Stimulated activated naive CD8-positive, alpha-beta T cell treated with anti-CD3 and anti-CD28 coated beads, Interleukin-15, amount 100 ng/mL, for 72 hours (primary cell): ENCODE measurements around the gene KRIT1.

ENCODE experiments used
- ATAC-seq: fragments of 150-1000 bp; cut with Tn5 transposase; 2 replicates; pipeline ENCODE4 v1.10.0; 2021; ENCODE audit warnings: mild to moderate bottlenecking, moderate library complexity
- DNase-seq, 2 donors: peaks; one replicate each; pipeline ENCODE4 v3.0.0; 2021 to 2022
- H3K27ac Mint-ChIP-seq, 2 donors: one replicate each; pipeline ENCODE4 v1.8.0; 2022; ENCODE audit warnings: mild to moderate bottlenecking in 2 of 2, mixed read lengths in 2 of 2, moderate library complexity in 2 of 2
- H3K27me3 Mint-ChIP-seq: one replicate; pipeline ENCODE4 v1.8.0; 2022; ENCODE audit warnings: mixed read lengths
- H3K4me1 Mint-ChIP-seq: one replicate; pipeline ENCODE4 v1.8.0; 2022; ENCODE audit warnings: mild to moderate bottlenecking, mixed read lengths
- H3K4me3 Mint-ChIP-seq, 2 donors: one replicate each; pipeline ENCODE4 v1.8.0; 2022; ENCODE audit warnings: mild to moderate bottlenecking in 2 of 2, mixed read lengths in 2 of 2, moderate library complexity in 1 of 2
- H3K9me3 Mint-ChIP-seq, 2 donors: one replicate each; pipeline ENCODE4 v1.8.0; 2022; ENCODE audit warnings: mixed read lengths in 2 of 2

KRIT1 gene

DNA sequence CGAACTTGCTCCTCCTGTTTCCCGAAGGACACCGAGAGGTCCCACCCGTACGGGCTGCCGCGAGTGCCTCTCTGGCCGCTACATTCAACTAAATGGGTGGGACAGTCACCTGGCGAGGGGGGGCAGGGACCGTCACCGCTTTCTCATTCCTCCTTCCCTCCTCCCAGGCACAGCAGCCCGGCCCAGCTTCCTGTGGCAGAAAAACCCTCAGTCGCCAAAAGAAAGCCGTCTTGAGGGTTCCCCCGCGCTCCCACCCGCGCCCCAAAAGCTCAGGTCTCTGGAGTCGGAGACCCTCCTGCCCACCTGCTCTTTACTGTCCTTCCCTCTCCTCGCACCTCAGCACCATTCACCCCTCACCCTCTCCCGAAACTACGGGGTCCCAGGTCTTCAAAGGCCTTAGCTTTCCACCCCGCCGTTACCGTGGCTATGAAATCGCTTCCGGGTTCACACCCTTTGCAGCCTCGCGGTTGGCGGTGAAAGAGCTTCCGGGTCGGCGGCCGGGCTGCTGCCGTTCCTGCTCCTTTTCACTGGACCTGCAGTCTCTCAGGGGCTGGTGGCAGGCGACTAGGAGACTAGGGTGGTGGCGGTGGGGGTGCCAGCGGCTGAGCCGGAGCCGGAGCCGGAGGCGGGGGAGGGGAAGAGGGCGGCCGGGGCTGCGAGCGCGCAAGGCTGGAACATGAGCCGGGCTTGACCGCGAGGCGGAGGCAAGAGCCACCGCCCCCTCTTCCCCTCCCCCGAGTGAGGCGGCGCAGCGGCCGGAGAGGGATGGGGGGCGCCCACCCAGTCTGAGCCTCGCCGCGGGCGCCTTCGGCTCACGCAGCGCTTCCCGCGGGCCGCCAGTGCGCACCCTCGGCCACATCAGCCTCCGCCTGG lies at the start of gene KRIT1, which contains the start of gene ANKIB1:
TSS of gene KRIT1 (minus strand) at position 428 of the 873 bp plus-strand sequence. CDS start 3,779 bp downstream, outside the sequence.
TSS of gene ANKIB1 (plus strand) at position 488 of the 873 bp plus-strand sequence. CDS start 49,005 bp downstream, outside the sequence.
- Mint-ChIP-seq H3K27ac (peak within 1 kb of the TSS; percentile 99), H3K27me3 (no peaks in the 10 kb centered on the region), H3K9me3 (no peaks in the 10 kb centered on the region), H3K4me1 (peaks cover 39% of the 10 kb centered on the region), H3K4me3 (peak within 1 kb of the TSS; percentile 91 to 98)
- ATAC-seq (peak; percentile 90), DNase-seq (peak; percentile 82 to 89)

DNA sequence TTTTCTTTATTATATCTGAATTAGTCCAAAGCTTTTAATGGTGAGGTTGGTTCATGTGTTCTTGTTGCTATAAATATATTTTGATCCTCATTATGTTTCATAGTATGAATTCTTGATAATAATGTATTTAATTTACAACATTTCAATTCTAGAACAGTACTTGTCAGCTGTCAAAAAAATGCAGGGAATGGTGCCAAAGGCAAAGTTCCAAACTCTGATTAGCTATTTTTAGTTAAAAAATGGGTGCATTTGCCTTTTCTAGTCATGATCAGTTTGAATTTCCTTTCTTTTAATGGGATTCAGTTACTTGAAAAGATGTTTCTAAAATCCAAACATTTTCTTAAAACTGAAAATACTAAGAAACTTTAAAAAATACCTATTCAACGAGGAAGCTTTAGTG lies 49.7 kb upstream of the KRIT1 start:
- DNase-seq (no peak), ATAC-seq (no peak)
- Mint-ChIP-seq H3K27me3 (no peaks in the 10 kb centered on the region), H3K4me3 (no peak overlapping the region), H3K27ac (no peak overlapping the region), H3K4me1 (peaks cover 16% of the 10 kb centered on the region), H3K9me3 (no peaks in the 10 kb centered on the region)

DNA sequence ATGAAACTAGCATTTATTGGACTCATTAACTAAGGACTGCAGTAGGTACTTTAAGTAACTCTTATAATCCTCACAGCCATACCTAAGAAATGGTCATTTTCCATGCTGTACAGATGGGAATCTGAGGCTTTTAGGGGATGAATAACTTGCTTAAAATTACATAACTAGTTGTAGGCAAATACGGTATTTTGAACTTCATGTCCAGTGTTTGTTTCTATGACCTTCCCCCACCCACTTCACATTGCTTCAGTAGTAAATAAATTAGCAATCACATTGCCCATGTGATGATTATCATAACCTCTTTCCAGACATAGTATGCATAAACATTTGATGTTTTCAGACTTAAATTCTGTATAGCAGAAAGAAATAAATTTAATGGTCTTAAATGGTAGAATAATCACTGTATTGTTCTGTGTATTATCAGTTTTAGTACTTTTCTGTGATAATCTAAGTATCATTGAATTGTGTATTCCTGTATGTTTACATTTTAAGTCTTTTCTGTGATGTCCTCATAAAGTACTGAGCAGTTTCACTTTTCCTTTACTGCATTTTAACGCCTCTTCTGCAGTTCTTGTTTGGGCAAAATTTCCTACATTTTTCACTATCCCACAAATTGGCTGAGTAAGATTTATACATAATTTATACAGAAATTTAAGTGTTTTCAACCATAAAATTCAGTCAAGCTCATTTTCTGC lies 48.3 kb upstream of the KRIT1 start:
- ATAC-seq (no peak), DNase-seq (no peak)
- Mint-ChIP-seq H3K9me3 (no peaks in the 10 kb centered on the region), H3K4me1 (peaks cover 17% of the 10 kb centered on the region), H3K4me3 (no peak overlapping the region), H3K27ac (no peak overlapping the region), H3K27me3 (no peaks in the 10 kb centered on the region)

DNA sequence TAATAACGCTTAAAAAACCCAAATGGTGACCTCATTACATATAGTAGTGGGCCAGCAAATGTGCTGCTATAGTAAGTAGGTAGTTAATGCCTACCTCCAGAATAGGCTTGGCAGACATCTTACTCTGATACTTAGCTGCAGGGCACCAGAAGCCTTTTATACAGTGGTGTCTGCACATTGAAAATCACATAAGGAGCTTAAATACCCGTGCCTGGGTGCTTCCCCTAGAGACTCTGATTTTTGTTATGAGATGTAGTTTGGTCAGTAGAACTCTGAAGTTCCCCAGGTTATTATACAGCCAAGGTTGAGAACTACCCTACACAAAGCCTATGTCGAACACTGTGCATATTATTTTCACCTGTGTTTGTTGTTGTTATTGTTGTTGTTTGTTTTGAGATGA lies 47.3 kb upstream of the KRIT1 start:
- Mint-ChIP-seq H3K27ac (no peak overlapping the region), H3K27me3 (no peaks in the 10 kb centered on the region), H3K9me3 (no peaks in the 10 kb centered on the region), H3K4me1 (peaks cover 17% of the 10 kb centered on the region), H3K4me3 (no peak overlapping the region)
- no peak for DNase-seq
- no peak for ATAC-seq

GRCh38 chr7:92289321-92289720 lies 43.6 kb upstream of the KRIT1 start:
- peaks cover 21% of the 10 kb centered on the region for H3K4me1 Mint-ChIP-seq
- H3K27ac Mint-ChIP-seq = no peak overlapping the region

DNA sequence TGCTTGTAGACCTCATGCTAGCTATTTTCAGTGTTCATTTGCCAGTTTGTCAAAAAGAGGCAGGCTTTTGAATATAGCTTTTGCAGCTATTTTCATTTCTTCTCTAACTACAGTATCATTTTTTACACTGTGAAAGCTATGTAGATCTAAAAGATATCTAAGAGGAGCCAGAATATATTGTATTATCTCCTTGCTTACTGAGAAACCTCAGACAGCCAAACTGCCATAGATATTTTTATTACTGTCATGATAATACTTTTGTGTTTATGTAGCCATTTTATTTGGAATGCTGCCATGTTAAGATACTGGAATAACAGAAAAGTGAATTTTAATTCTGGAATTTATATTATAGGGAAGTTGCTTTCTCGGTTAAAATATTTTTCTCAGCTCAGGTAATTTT lies 37.2 kb upstream of the KRIT1 start:
- H3K9me3 Mint-ChIP-seq = peaks cover 0 to 14% of the 10 kb centered on the region in 2 donors
- peaks cover 4% of the 10 kb centered on the region for H3K4me1 Mint-ChIP-seq

More at GRCh38 chr7:92289321-92289720, 43.6 kb upstream of the KRIT1 start:
- Mint-ChIP-seq H3K27me3 (no peaks in the 10 kb centered on the region), H3K9me3 (no peaks in the 10 kb centered on the region), H3K4me3 (no peak overlapping the region)
- no peak for DNase-seq
- ATAC-seq = no peak

GRCh38 chr7:92282221-92282814 lies 36.6 kb upstream of the KRIT1 start:
- Mint-ChIP-seq H3K9me3 (peaks cover 0 to 14% of the 10 kb centered on the region in 2 donors), H3K4me1 (peaks cover 4% of the 10 kb centered on the region)
- DNase-seq = no peak

More for the DNA sequence above, 37.2 kb upstream of the KRIT1 start:
- Mint-ChIP-seq H3K27ac (no peak overlapping the region), H3K27me3 (no peaks in the 10 kb centered on the region), H3K4me3 (no peak overlapping the region)
- ATAC-seq = no peak
- no peak for DNase-seq

DNA sequence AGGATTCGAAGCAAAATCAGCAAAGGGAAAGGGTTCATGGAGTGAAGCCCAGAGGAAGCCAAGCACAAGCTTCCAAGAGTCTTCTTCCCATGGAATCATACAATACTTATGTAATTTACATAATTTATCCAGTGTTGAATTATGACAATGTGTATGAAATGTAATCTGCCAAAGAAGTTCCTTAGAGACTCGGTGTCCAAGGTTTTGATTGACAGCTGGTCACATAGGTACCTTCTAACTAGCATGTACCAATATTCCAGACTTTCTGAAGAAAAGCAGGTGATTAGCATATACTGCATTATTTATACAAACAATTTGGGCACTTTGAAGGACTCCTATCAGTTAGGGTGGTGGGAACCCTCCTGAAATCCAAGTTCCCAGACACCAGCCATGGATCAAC lies 35.3 kb upstream of the KRIT1 start:
- no peak for ATAC-seq
- Mint-ChIP-seq H3K27ac (no peak overlapping the region), H3K4me1 (peaks cover 10% of the 10 kb centered on the region), H3K4me3 (no peak overlapping the region), H3K27me3 (no peaks in the 10 kb centered on the region), H3K9me3 (peaks cover 0 to 14% of the 10 kb centered on the region in 2 donors)
- DNase-seq = no peak

More at GRCh38 chr7:92282221-92282814, 36.6 kb upstream of the KRIT1 start:
- ATAC-seq = no peak
- no peaks in the 10 kb centered on the region for H3K27me3 Mint-ChIP-seq
- no peak overlapping the region for H3K4me3 Mint-ChIP-seq
- H3K27ac Mint-ChIP-seq = no peak overlapping the region

DNA sequence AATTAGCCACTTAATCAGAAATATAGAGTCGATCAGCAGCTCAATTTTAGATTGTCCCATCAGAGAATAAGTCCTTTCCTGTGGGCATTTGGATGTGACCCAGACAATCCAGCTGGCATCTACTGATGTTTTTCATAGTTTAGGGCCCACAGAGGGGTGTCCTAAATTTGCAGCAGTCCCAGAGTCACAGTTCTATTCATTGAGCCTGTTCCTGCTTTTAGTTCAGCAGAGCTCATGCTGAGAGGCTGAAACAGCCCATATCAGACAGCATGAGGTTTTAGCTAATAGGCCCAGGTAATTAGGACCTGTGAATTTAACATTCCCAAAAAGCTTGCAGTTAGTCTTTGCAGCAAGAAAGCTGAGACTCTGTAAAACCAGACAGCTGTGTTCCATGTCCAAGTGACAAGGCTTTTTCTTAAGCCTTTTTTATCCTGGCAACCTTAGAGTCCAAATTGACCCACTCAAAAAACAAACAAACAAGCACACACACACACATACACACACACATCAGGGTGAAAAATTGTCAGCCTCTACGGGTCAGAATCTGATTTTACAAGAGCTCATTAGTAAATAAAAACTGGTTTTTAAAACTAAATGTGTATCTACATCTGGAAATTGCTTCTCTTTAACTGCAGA lies 33.8 kb upstream of the KRIT1 start:
- ATAC-seq = no peak
- Mint-ChIP-seq H3K27ac (no peak overlapping the region), H3K27me3 (no peaks in the 10 kb centered on the region), H3K4me3 (no peak overlapping the region), H3K9me3 (peaks cover 0 to 14% of the 10 kb centered on the region in 2 donors), H3K4me1 (peaks cover 7% of the 10 kb centered on the region)
- no peak for DNase-seq

DNA sequence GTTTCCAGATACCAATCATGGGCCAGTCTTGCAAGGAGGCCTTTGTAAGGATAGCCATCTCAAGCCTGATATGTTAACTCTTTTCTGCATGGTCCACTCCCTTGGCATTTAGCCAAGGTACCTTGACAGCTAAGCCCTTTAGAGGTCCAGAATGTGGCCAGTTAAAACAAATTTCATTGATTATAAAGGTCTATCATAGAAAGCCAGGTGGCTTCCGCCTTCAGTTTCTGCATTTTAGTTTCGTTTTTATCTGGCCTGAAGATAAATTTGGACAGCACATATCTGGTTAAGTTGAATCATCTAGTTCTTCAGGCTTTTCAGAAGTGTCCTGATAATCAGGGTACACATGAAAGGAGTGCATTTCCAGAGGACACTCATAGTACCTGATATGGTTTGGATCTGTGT lies 30.7 kb upstream of the KRIT1 start:
- H3K9me3 Mint-ChIP-seq = peaks cover 0 to 14% of the 10 kb centered on the region in 2 donors
- no peak for ATAC-seq
- no peak overlapping the region for H3K27ac Mint-ChIP-seq
- no peaks in the 10 kb centered on the region for H3K27me3 Mint-ChIP-seq
- H3K4me3 Mint-ChIP-seq = no peak overlapping the region
- H3K4me1 Mint-ChIP-seq = peaks cover 7% of the 10 kb centered on the region
- no peak for DNase-seq

DNA sequence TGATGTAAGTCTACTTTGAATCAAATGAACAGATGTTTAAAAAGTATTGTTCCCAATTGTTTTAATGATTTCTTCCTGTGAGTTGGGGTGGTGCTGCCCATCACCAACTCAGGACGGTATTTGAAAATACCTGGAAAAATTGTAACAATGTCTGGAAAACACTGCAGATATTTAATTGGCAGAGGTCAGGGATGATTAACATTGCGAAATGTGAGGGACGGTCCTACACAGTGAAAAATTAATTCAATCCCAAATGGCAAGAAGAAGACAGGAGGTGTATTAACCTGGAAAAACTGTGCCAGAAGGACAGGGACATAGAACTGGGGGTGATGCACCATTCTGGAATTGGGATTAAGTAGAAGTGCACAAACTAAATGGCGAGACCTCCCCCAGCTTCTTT lies 29.6 kb upstream of the KRIT1 start:
- H3K4me3 Mint-ChIP-seq = no peak overlapping the region
- H3K4me1 Mint-ChIP-seq = peaks cover 7% of the 10 kb centered on the region
- DNase-seq (no peak), ATAC-seq (no peak)
- H3K27ac Mint-ChIP-seq = no peak overlapping the region
- H3K9me3 Mint-ChIP-seq = peaks cover 0 to 7% of the 10 kb centered on the region in 2 donors
- H3K27me3 Mint-ChIP-seq = no peaks in the 10 kb centered on the region

- H3K27ac Mint-ChIP-seq = no peak overlapping the region
- H3K4me1 Mint-ChIP-seq = no peaks in the 10 kb centered on the region
- no peaks in the 10 kb centered on the region for H3K9me3 Mint-ChIP-seq
- no peaks in the 10 kb centered on the region for H3K27me3 Mint-ChIP-seq
- no peak for ATAC-seq
- no peak for DNase-seq
- no peak overlapping the region for H3K4me3 Mint-ChIP-seq
Measured at GRCh38 chr7:92268921-92269320, 23.2 kb upstream of the KRIT1 start.

DNA sequence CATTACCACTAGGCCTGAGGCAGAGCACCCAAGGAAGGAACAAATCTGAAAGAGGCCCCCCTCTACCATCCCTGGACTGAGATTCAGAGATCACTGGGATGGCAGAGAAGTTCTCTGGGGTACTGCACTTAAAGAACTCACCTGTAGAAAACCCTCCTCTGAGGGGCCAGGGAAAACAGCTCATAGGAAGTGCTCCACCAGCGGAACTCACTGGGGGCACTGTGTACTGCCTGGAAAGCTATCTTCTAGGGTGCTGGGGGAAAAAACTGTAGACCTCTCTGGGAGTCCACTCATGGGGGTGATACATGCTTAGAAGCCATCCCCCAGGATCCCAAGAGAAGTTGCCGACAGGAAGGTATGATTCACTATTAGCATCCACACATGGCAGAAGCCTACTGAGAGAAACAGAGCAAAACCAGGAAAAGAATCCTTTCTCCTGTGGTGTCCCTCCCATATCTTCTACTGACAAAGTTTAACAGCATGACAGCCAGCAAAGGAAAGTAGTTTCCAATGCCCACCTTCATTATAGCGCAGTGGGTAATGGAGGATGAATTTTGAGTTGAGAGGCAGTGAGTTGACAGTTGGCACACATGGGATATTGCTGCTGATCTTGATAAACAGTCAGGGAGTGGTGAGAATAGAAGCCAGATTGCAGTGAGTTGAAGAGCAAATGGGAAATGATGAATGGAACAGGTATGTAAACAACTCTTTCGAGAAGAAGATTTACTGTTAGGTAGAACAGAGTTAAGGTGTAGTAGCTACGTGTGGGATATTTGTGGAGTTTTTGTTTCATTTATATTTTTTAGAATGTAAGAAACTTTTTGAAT lies 20.9 kb upstream of the KRIT1 start:
- no peak for ATAC-seq
- no peak overlapping the region for H3K4me3 Mint-ChIP-seq
- H3K27me3 Mint-ChIP-seq = no peaks in the 10 kb centered on the region
- H3K4me1 Mint-ChIP-seq = no peaks in the 10 kb centered on the region
- no peak for DNase-seq
- no peak overlapping the region for H3K27ac Mint-ChIP-seq
- H3K9me3 Mint-ChIP-seq = no peaks in the 10 kb centered on the region

GRCh38 chr7:92260248-92260781 lies 14.6 kb upstream of the KRIT1 start:
- H3K27ac Mint-ChIP-seq = no peak overlapping the region
- DNase-seq (no peak), ATAC-seq (no peak)

More at GRCh38 chr7:92260248-92260781, 14.6 kb upstream of the KRIT1 start:
- H3K9me3 Mint-ChIP-seq = peaks cover 0 to under 1% of the 10 kb centered on the region in 2 donors
- no peak overlapping the region for H3K4me3 Mint-ChIP-seq
- no peaks in the 10 kb centered on the region for H3K27me3 Mint-ChIP-seq
- H3K4me1 Mint-ChIP-seq = peaks cover 9% of the 10 kb centered on the region
